GM19395 (cell line): ENCODE results near the gene HTT.

ENCODE experiments used
- ATAC-seq: cut with Tn5 transposase; IDR thresholded peaks from one replicate; pipeline ENCODE4 v1.9.1; 2021; ENCODE audit warnings: mild to moderate bottlenecking, moderate library complexity; ENCODE audit not compliant: unreplicated experiment

The HTT gene

GRCh38 chr4:3213661-3214250 is 139.3 kb downstream of the HTT start:
- ATAC-seq = no peak

DNA sequence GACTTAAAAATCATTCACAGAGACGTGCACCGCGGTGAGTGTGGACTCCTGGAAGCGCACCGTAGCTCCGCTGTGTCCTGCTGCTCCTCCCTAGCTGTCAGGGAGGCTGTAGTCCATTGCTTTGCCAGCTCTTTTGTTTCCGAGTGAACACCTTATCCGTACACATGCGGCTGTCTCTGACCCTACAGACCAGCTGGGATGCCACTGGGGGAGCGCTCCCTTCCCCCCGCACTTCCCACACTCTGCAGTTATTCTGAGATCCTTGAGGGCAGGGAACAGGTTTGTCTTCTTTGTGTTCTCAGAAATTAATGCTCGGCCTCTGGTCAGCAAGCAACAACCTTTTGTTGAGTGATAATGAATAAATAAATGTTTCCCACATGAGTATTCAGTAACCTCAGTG is 140.8 kb downstream of the HTT start:
- no peak for ATAC-seq

DNA sequence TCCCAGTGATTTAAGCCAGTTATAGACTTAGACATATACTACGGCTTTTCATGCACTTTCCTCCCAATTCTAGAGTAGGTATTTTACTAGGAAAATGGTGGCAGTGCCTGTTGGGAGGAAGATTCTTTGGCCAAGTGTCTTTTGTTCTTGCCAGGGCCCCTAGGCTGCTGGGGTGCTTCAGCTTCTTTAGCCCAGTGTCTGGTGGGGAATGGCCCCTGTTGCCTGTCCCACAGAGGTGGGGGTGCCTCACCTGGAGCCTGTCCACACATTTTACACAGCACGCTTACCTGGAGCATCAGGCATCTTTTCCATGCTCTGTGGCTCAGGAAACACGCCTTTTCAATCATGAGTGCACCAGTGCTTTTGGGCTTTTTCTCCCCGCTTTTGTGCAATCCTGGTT is 141.3 kb downstream of the HTT start:
- no peak for ATAC-seq

- no peak for ATAC-seq
These were observed 142.8 kb downstream of the HTT start for GRCh38 chr4:3217266-3217665.

DNA sequence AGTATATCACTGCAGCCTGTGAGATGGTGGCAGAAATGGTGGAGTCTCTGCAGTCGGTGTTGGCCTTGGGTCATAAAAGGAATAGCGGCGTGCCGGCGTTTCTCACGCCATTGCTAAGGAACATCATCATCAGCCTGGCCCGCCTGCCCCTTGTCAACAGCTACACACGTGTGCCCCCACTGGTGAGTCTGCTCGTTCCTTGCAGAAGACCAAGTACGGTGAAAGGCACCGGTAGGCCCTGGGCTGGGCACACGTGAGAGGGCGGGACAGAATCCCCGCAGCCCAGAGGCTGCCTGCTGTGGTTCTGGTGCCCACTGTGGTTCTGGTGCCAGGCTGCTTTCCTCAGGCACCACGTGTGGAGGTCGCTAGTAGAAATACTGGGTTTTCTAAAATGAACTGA is 143.3 kb downstream of the HTT start:
- no peak for ATAC-seq

GRCh38 chr4:3218824-3219760 is 144.6 kb downstream of the HTT start:
- no peak for ATAC-seq

DNA sequence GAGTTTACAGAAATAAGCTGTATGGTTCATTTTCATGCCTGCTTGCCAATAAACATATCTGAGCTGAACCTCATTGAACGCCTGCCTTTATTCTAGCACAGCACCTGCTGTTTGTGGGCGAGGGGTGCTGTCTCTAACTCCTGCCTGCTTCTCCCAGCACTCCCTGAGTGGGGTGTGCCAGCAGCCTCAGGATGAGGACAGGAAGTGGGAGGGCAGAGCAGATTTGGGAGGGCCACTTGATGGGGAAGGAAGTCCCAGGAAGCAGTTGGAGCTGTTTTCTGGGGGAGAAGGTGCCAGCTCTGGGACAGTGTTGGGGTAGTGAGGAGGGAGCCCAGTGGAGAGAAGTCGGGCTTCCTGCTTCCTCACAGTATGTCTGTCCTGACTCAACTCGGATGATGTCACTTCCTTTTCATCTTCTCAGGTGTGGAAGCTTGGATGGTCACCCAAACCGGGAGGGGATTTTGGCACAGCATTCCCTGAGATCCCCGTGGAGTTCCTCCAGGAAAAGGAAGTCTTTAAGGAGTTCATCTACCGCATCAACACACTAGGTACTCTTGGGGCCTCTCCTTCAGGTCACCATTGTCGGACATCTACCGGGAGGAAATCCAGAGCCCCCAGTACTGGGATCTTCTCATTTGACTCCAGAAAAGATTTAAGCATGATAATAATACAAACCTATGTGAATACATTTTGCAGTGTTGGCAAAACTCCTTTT is 145.4 kb downstream of the HTT start:
- no peak for ATAC-seq

DNA sequence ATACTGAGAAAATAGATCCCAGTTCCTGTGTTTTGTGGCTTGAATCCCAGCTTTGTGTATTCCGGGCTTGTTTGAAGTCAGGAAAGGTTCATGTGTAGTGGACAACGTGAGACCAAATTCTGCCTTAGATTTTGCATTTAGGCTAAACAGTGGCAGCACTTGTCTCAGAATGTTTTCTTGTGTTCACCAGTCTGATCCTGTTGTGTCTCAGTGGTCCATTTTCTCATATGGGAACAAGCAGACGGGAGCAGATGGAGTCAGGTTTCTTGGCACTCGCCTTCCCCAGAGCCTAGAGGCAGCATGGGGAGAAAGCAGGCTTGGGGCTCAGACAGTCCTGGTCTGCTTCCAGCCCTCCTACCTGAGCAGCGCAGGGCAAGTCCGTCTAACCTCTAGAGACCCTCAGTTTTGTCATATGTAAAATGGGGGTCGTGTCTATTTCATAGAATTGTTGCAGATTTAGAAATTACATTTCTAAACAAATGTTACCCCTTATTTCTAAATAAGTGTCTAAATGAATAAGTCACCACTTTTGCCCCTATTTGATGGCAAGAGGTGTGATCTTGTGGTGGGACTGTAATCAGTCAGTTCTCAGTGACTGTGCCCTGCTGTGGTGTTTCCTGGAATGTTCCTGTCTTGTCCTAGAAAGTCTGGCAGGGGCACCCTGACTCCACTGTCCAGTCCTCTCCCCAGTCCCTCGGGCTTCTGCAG is 146.1 kb downstream of the HTT start:
- ATAC-seq = no peak

GRCh38 chr4:3221184-3221494 is 146.7 kb downstream of the HTT start:
- ATAC-seq = no peak

DNA sequence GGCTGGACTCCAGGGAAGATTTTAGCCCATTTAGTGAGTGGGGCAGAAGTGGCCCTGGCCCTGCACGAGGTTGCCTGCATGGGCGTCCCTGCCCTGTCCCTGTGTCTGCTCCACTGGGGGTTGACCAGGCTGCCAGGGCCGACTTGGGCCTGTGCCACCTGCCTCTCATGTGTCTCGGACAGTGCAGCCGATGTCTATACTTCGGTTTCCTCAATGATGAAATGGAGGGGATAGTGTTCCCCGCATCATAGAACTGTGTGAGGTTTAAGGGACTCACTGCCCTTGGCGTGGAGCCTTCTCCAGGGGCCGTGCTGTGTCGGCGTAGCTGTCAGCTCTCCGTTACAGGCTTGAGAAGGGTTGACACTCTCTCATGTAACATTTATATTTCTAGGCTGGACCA is 147.5 kb downstream of the HTT start:
- ATAC-seq = no peak

- no peak for ATAC-seq
These were observed 148.9 kb downstream of the HTT start for GRCh38 chr4:3223346-3223745.

- no peak for ATAC-seq
These were observed 149.7 kb downstream of the HTT start for GRCh38 chr4:3223956-3224748.

DNA sequence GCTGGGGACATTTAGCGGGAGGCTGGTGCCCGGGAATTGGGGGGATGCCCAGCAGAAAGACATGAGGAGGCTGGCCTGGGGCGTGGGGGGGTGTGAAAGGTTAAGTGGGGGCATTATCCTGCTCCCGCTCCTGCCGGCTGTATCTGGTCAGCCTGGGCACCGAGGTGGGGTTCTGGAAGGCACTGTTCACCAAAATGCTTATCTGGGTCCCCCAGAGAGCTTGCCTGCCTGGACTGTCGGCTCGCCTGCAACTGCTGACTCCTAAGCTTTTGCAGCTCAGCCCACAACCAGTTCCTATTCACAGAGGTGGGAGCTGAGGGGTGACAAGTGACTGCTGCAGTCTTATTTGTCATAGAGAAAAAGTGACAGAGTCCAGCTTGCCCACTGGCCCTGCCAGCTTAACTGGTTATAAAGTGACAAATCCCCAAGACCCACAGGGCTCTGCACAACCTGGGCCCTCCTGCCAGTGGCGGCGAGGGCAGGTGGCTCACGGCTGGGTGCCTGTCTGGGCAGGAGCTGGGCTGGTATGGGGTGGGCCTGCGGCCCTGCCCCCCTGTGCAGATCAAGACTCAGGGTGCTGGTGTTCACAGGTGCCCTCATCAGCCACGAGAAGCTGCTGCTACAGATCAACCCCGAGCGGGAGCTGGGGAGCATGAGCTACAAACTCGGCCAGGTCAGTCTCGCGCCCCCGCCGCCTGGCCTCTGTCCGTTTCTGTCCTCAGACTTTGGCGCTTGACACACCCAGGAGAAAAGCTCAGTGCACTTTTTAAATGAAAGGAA is 150.8 kb downstream of the HTT start:
- ATAC-seq = no peak

DNA sequence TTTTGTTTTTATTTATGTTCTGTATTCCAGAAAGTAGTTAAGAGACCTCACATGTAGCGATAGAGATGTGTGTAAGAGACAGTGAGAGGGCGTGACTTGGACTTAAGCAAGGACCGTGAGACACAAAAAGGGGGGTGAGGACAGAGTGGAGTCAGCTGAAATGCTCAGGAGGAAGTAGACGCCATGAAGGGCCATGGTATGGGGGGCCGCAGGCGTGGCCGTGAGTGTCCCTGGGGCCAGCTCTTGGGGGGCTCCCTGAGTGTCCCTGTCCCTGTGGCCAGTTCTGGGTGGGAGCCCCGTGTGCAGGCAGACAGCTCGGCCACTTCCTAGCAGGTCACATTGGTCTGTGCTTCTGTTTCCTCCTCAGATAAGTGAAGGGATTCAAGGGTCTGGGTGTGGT is 151.5 kb downstream of the HTT start:
- ATAC-seq = no peak

- no peak for ATAC-seq
These were observed 152.0 kb downstream of the HTT start for GRCh38 chr4:3226467-3226866.

GRCh38 chr4:3226944-3227343 is 152.5 kb downstream of the HTT start:
- no peak for ATAC-seq

DNA sequence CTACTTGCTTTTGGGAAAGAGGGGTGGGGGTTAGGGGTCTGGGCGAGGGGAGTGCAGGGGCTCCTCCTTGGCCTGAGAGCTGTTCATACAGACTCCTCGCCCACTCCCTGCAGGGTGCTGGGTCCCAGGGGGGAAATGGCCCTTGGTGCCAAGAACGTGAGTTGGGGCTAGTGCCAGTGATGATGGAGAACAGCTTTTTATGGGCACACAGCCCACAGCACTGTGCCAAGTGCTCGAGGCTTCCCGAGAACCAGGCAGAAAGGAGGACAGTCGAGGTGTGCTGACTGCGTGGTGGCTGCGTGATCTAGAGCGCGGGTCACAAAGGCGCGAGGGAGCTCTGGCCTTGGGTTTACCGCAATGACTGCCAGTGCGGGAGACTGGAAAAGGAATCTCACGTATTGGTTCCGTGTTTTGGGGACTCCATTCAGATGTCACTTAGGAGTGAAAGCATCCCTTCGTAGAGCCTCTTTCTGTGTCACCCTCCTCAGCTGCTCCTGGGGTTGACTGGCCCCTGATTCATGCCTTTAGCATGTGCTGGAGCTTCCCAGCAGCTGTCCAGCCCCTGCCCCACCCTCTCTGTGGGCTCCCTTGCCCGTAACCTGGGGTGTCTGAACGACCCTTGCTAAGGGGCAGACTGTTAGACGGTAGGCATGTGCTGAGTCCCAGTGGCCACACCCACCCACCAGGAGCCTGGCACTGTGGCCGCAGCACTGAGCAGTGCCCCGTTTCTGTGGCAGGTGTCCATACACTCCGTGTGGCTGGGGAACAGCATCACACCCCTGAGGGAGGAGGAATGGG is 153.6 kb downstream of the HTT start:
- ATAC-seq = no peak

DNA sequence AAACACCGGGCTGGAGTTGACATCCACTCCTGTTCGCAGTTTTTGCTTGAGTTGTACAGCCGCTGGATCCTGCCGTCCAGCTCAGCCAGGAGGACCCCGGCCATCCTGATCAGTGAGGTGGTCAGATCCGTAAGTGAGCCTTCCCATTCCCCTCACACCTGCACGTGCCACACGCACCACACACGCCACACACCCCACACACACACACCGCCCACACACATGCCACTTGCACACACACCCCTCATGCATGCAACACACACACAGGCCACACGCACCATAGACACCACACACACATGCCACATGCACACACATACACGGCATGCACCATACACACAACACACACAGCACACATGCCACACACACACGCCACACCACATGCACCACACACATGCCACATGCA is 154.4 kb downstream of the HTT start:
- no peak for ATAC-seq

GRCh38 chr4:3229328-3229727 is 154.8 kb downstream of the HTT start:
- ATAC-seq = no peak
